ENCODE measurements around the gene SOX5. TPM values are rescaled to one million over a fixed set of nuclear protein-coding genes. Genes with fewer than 3 reads are reported as not detected.
"Not testable (repeated sequence)": the region's sequence is repeated elsewhere in the genome, so short reads cannot be mapped to it uniquely, and the experiment has no call there.

SOX5 gene
- total and polyA plus RNA-seq, 3 donors from 2014 or later, result 26.0 to 93.3 (median 29.2) TPM

- Histone ChIP-seq H3K36me3 (ENCODE audit: low read depth, missing control alignments) (no peaks in the 10 kb centered on the region), H3K9me3 (no peaks in the 10 kb centered on the region), H3K27me3 (no peaks in the 10 kb centered on the region), H3K4me1 (no peaks in the 10 kb centered on the region), H3K27ac (no peak overlapping the region), H3K4me3 (no peak overlapping the region)
- DNase-seq, result no peak
- intact Hi-C loops (cut with DNase I; ENCODE audit: low total_unique reads), result no loop called here
- 85 to 87% methylated on average over 3 of the region's 3 CpGs for WGBS, 2 donors
- TF ChIP-seq POLR2A (IDR thresholded peaks at IDR 0.05) (no peak), CTCF (IDR thresholded peaks at IDR 0.05) (no peak)
These were observed 64.6 kb downstream of the SOX5 start for GRCh38 chr12:23884909-23885308.

- WGBS, 2 donors, result 79 to 81% methylated on average over 5 of the region's 5 CpGs
- intact Hi-C loops (cut with DNase I; ENCODE audit: low total_unique reads), result no loop called here
- DNase-seq, result no peak
- Histone ChIP-seq H3K27me3 (no peaks in the 10 kb centered on the region), H3K9me3 (no peaks in the 10 kb centered on the region), H3K36me3 (ENCODE audit: low read depth, missing control alignments) (no peaks in the 10 kb centered on the region), H3K4me1 (no peaks in the 10 kb centered on the region), H3K27ac (no peak overlapping the region), H3K4me3 (no peak overlapping the region)
- TF ChIP-seq POLR2A (IDR thresholded peaks at IDR 0.05), result no peak
- no peak for TF ChIP-seq CTCF (IDR thresholded peaks at IDR 0.05)
These were observed 68.5 kb downstream of the SOX5 start for GRCh38 chr12:23880988-23881387.

- H3K36me3 ChIP-seq (ENCODE audit: low read depth, missing control alignments); H3K27me3 ChIP-seq; intact Hi-C loops (cut with DNase I; ENCODE audit: low total_unique reads); H3K27ac ChIP-seq; DNase-seq; H3K4me3 ChIP-seq; H3K9me3 ChIP-seq; H3K4me1 ChIP-seq: not testable (repeated sequence)
- WGBS, 2 donors, result 83 to 91% methylated on average over 1 of the region's 1 CpG
These were observed 72.9 kb downstream of the SOX5 start for GRCh38 chr12:23876618-23877017.

GRCh38 chr12:23867794-23868193 lies 81.7 kb downstream of the SOX5 start:
- intact Hi-C loops (cut with DNase I; ENCODE audit: low total_unique reads), result no loop called here
- H3K9me3 ChIP-seq, result no peaks in the 10 kb centered on the region
- DNase-seq, result no peak
- H3K27ac ChIP-seq, result no peak overlapping the region
- no peak for TF ChIP-seq CTCF (IDR thresholded peaks at IDR 0.05)
- no peak for TF ChIP-seq POLR2A (IDR thresholded peaks at IDR 0.05)
- H3K36me3 ChIP-seq (ENCODE audit: low read depth, missing control alignments), result no peaks in the 10 kb centered on the region
- H3K27me3 ChIP-seq, result no peaks in the 10 kb centered on the region
- no peaks in the 10 kb centered on the region for H3K4me1 ChIP-seq
- no peak overlapping the region for H3K4me3 ChIP-seq

GRCh38 chr12:23862701-23863100 lies 86.8 kb downstream of the SOX5 start:
- H3K36me3 ChIP-seq (ENCODE audit: low read depth, missing control alignments), result no peaks in the 10 kb centered on the region
- H3K27ac ChIP-seq, result no peak overlapping the region
- no peaks in the 10 kb centered on the region for H3K4me1 ChIP-seq
- no peak overlapping the region for H3K4me3 ChIP-seq
- H3K9me3 ChIP-seq, result no peaks in the 10 kb centered on the region
- 89 to 91% methylated on average over 3 of the region's 3 CpGs for WGBS, 2 donors
- TF ChIP-seq POLR2A (IDR thresholded peaks at IDR 0.05) (no peak), CTCF (IDR thresholded peaks at IDR 0.05) (no peak)
- no peaks in the 10 kb centered on the region for H3K27me3 ChIP-seq
- DNase-seq, result no peak
- intact Hi-C loops (cut with DNase I; ENCODE audit: low total_unique reads), result no loop called here
